DND-41 (cell line): ENCODE measurements around the gene KAT2B.

Experiments
- ATAC-seq: fragments of 200-7000 bp; cut with Tn5 transposase; 3 replicates; pipeline ENCODE4 v1.9.1; 2021; ENCODE audit warnings: low read depth; ENCODE audit not compliant: insufficient read depth
- DNase-seq: peaks from one replicate; pipeline ENCODE4 v3.0.0-alpha.2; 2020
- H2AFZ ChIP-seq: 2 replicates; pipeline ENCODE4 v1.6.0; 2012; ENCODE audit warnings: low read depth, low read length
- H3K27ac ChIP-seq: 2 replicates; pipeline ENCODE4 v1.5.1; 2012; ENCODE audit warnings: low read length, inconsistent platforms
- H3K27me3 ChIP-seq: fragments of 200-600 bp; sonication (generic); 2 replicates; pipeline ENCODE4 v1.6.0; 2012; ENCODE audit warnings: low read length, mild to moderate bottlenecking, inconsistent platforms; ENCODE audit not compliant: insufficient read depth, poor library complexity
- H3K36me3 ChIP-seq: 2 replicates; pipeline ENCODE4 v1.5.1; 2012; ENCODE audit warnings: low read length, inconsistent platforms; ENCODE audit not compliant: insufficient read depth
- H3K4me1 ChIP-seq: 2 replicates; pipeline ENCODE4 v1.5.1; 2012; ENCODE audit warnings: mild to moderate bottlenecking, low read length; ENCODE audit not compliant: insufficient read depth
- H3K4me2 ChIP-seq: 2 replicates; pipeline ENCODE4 v1.6.0; 2012; ENCODE audit warnings: mild to moderate bottlenecking, moderate library complexity, low read length, inconsistent platforms; ENCODE audit not compliant: insufficient read depth
- H3K4me3 ChIP-seq, 2 experiments: fragments of 200-600 bp in 1 of 2; shearing (Covaris generic) in 1 of 2; 2 replicates each; pipeline ENCODE4 v1.5.1; 2012 to 2016; ENCODE audit warnings: inconsistent platforms in 2 of 2, low read length in 2 of 2, mild to moderate bottlenecking in 2 of 2, low read depth in 1 of 2, moderate library complexity in 1 of 2
- H3K79me2 ChIP-seq: 2 replicates; pipeline ENCODE4 v1.6.0; 2012; ENCODE audit warnings: low read length, inconsistent platforms; ENCODE audit not compliant: insufficient read depth
- H3K9ac ChIP-seq: 2 replicates; pipeline ENCODE4 v1.6.0; 2012; ENCODE audit warnings: low read depth, mild to moderate bottlenecking, inconsistent platforms, low read length, moderate library complexity
- H3K9me3 ChIP-seq: 2 replicates; pipeline ENCODE4 v1.5.1; 2012; ENCODE audit warnings: low read length, moderate library complexity, mild to moderate bottlenecking, inconsistent platforms; ENCODE audit not compliant: insufficient read depth, severe bottlenecking
- H4K20me1 ChIP-seq: 2 replicates; pipeline ENCODE4 v1.6.0; 2012; ENCODE audit warnings: low read length; ENCODE audit not compliant: insufficient read depth
- EZH2 ChIP-seq: IDR thresholded peaks from 3 replicates; pipeline ENCODE4 v1.6.1; 2012; ENCODE audit warnings: borderline replicate concordance, low read depth, mild to moderate bottlenecking, moderate library complexity, low read length, inconsistent platforms; ENCODE audit not compliant: severe bottlenecking
- TF ChIP-seq, protein P1 (sequence below): IDR thresholded peaks from 2 replicates; pipeline ENCODE4 v1.5.1; 2012; ENCODE audit warnings: borderline replicate concordance, low read length, moderate library complexity, mild to moderate bottlenecking; ENCODE audit not compliant: poor library complexity, severe bottlenecking; ENCODE audit errors: extremely low read depth

KAT2B gene

DNA sequence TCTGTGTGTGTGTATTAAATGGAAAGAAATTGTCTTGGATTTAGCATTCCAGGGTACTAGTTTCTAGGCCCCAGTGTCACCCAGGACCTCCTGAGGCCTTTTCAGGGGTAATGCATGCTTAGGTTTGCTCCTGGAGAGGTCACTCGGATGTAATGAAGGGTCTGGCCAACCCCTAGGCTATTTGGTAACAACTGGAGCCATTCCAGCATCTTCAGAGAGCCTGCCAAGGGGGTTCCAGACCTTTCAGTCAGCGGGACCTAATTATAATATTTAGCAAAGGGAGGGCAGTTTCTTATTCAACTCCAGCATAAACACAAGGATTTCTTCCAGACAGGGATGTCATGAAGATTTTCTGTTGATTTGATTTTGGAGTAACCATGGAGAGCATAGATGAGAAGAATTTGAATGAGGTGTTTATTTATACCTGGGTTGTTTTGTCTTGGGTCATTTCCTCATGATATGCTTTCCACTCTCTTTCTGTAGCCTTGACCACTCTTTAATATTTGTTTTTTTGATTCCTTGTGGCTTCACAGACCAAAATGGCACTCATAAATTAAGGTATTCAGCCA lies 17.4 kb downstream of the KAT2B start:
- peaks cover 18% of the 10 kb centered on the region for H3K4me1 ChIP-seq
- H3K4me3 ChIP-seq, result no peak overlapping the region
- H3K36me3 ChIP-seq, result no peaks in the 10 kb centered on the region
- no peak overlapping the region for H2AFZ ChIP-seq
- H4K20me1 ChIP-seq, result 0 out of 2 replicates have a peak, but pooled peaks cover 3% of the 10 kb centered on the region
- no peak for TF ChIP-seq EZH2
- TF ChIP-seq, protein P1, sequence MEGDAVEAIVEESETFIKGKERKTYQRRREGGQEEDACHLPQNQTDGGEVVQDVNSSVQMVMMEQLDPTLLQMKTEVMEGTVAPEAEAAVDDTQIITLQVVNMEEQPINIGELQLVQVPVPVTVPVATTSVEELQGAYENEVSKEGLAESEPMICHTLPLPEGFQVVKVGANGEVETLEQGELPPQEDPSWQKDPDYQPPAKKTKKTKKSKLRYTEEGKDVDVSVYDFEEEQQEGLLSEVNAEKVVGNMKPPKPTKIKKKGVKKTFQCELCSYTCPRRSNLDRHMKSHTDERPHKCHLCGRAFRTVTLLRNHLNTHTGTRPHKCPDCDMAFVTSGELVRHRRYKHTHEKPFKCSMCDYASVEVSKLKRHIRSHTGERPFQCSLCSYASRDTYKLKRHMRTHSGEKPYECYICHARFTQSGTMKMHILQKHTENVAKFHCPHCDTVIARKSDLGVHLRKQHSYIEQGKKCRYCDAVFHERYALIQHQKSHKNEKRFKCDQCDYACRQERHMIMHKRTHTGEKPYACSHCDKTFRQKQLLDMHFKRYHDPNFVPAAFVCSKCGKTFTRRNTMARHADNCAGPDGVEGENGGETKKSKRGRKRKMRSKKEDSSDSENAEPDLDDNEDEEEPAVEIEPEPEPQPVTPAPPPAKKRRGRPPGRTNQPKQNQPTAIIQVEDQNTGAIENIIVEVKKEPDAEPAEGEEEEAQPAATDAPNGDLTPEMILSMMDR, result no peak
- ATAC-seq, result no peak
- no peak overlapping the region for H3K9ac ChIP-seq
- DNase-seq, result no peak
- peaks cover 3% of the 10 kb centered on the region; the same call in 1 of the 2 replicates for H3K79me2 ChIP-seq
- no peaks in the 10 kb centered on the region for H3K9me3 ChIP-seq
- H3K4me2 ChIP-seq, result no peak overlapping the region
- H3K27ac ChIP-seq, result no peak overlapping the region
- no peaks in the 10 kb centered on the region for H3K27me3 ChIP-seq

DNA sequence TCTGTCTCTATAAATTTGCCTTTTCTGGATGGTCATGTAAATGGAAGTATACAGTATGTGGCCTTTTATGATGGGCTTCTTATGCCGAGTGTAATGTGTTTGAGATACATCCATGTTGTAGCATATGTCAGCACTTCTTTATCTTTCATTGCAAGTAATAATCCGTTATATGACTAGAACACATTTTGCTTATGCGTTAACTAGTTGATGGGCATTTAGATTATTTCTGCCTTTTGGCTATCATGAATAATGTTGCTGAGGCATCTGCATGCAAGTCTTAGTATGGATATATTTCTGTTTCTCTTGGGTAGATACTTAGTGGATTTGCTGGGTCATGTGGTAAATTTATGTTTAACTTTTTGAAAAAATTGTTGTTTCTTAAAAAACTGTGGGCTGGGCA lies 19.7 kb downstream of the KAT2B start:
- no peak for TF ChIP-seq EZH2
- TF ChIP-seq, protein P1, result no peak
- no peak overlapping the region for H2AFZ ChIP-seq
- H3K4me3 ChIP-seq, result no peak overlapping the region
- no peaks in the 10 kb centered on the region for H3K27me3 ChIP-seq
- H3K4me2 ChIP-seq, result no peak overlapping the region
- H3K27ac ChIP-seq, result no peak overlapping the region
- no peak for DNase-seq
- peaks cover 9% of the 10 kb centered on the region for H3K4me1 ChIP-seq
- peaks cover 3% of the 10 kb centered on the region; the same call in 1 of the 2 replicates for H3K79me2 ChIP-seq
- no peaks in the 10 kb centered on the region for H4K20me1 ChIP-seq
- no peak for ATAC-seq
- no peaks in the 10 kb centered on the region for H3K36me3 ChIP-seq
- H3K9ac ChIP-seq, result no peak overlapping the region
- H3K9me3 ChIP-seq, result no peaks in the 10 kb centered on the region

DNA sequence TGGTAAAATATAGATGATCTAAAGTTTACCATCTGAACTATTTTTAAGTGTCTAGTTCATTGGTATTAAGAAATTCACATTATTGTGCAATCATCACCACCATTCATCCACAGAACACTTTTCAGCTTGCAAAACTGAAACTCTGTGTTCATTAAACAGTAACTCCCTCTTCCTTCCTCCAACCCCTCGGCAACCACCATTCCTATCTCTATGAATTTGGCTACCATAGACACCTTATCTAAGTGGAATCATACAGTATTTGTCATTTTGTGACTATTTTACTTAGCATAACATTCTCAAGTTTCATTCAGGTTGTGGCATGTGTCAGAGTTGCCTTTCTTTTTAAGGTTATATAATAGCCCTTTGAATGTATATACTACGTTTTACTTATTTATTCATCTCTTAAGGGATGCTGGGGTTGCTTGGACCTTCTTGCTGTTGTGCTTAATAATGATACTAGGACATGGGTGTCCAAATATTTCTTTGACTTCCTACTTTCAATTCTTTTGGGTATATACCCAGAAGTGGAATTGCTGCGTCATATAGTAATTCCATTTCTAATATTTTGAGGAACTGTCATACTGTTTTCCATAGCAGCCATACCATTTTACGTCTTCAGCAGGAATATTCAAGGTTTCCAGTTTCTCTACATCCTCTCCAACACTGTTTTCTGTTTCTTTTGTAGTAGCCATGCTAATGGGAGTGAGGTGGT lies 20.9 kb downstream of the KAT2B start:
- no peak overlapping the region for H3K4me2 ChIP-seq
- no peak overlapping the region for H2AFZ ChIP-seq
- no peak for ATAC-seq

More for the DNA sequence above, 20.9 kb downstream of the KAT2B start:
- no peak for TF ChIP-seq EZH2
- TF ChIP-seq, protein P1, result no peak
- no peak overlapping the region for H3K4me3 ChIP-seq
- H4K20me1 ChIP-seq, result no peaks in the 10 kb centered on the region
- H3K27ac ChIP-seq, result no peak overlapping the region
- no peaks in the 10 kb centered on the region for H3K27me3 ChIP-seq
- no peak for DNase-seq
- H3K79me2 ChIP-seq, result peaks cover 3% of the 10 kb centered on the region; the same call in 1 of the 2 replicates
- H3K4me1 ChIP-seq, result no peaks in the 10 kb centered on the region
- no peak overlapping the region for H3K9ac ChIP-seq
- H3K36me3 ChIP-seq, result no peaks in the 10 kb centered on the region
- H3K9me3 ChIP-seq, result no peaks in the 10 kb centered on the region
